ENCODE results near the gene RFX3. TPM values are rescaled to one million over a fixed set of nuclear protein-coding genes. Genes with fewer than 3 reads are reported as not detected.
A peak's percentile ranks its signal among the peaks of the same experiment; 100 is the strongest.

The RFX3 gene
- total RNA-seq (2014; rRNA removed; shearing (Covaris generic)): 2.3 and 3.5 TPM in 2 replicates

DNA sequence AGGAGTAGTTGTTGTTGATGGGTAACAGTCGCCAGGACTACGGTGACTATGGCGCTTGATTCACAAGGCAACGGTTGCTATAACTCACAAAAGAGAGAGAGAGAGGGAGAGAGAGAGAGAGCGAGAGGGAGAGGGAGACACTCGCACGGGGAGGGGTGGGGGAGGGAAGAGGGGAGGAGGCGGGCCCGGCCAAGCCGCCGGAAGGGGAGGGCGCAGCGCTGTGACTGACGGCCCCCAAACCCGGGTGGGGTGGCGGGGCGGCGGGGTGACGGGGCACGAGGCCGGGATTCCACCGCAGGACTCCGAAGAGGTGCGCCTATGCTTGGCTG is at the start of gene RFX3:
Gene RFX3, minus strand, starts transcription at position 166 of the 329 bp plus-strand sequence. CDS start 130,413 bp downstream, outside the sequence.
- DNase-seq (ENCODE audit: low read depth): peak; percentile 93

- no peak for DNase-seq (ENCODE audit: low read depth)
Observed at GRCh38 chr9:3571500-3571899, 45.7 kb upstream of the RFX3 start.

DNA sequence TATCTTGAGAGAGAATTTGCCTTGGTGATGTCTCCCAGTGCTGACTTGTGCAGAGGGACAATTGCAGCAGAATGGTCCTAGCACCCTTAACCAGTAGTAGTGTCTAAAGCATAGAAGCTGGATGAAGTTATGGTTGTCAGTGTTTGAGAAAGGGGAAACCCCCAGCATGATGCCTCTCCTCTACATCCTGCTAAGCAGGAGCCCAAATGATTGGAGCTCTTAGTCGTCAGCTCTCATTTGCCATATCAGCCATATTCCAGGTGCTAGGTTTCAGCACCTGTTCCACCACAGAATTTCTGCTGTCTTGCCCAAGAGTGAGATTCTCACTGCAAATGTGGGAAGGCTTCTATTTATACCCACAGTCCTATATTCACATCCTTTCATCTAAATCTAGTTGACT is 43.7 kb upstream of the RFX3 start:
- DNase-seq (ENCODE audit: low read depth): no peak

GRCh38 chr9:3567988-3568387 is 42.2 kb upstream of the RFX3 start:
- no peak for DNase-seq (ENCODE audit: low read depth)

DNA sequence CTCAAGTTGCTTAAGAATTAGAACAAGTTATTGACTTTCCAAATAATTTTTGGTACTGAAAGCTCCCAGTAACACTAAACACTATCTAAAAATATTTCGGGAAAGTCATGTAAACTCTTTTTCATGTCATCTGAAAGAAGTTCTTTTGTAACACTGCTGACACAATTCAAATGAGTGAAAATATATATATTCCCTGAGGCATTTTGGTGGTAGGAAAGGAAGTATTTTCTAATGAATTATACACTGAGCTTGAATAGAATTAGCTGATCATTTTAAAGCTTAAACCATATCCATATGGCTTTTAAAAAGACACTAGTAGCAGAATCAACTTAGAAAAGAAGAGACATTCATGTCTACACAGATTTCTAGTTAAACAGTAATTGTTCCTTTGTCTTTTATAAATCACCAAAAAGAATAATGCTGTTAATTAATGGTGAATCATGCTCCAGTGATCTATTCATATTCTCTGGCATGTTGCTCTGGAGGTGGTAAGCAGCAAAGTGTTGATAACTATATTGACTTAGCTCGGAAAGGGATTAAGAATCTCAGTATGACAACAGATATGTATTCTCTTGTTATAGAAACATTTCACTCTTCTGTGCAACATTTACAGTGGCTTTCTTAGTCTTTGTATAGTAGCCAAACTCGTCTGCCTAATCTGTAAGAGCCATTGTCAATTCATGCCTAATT is 27.4 kb upstream of the RFX3 start:
- no peak for DNase-seq (ENCODE audit: low read depth)

DNA sequence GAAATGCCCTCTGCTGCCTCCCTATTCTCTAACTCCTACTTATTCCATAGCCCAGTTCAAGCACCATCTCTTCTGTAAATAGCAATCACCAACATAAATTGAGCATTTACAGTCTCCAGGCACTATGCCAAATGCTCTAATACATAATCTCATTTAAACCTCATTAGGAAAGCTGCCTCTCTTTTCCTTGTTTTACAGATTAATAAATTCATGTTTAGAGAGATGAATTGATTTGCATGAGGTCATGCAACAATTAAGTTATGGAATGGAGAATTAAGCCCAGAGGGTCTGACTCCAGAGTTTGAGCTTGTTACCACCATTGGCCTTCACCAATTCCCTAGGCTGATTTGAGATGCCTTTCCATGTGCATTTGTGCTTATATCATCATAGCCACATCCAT is 23.4 kb upstream of the RFX3 start:
- no peak for DNase-seq (ENCODE audit: low read depth)

GRCh38 chr9:3548648-3549047 is 22.8 kb upstream of the RFX3 start:
- no peak for DNase-seq (ENCODE audit: low read depth)

DNA sequence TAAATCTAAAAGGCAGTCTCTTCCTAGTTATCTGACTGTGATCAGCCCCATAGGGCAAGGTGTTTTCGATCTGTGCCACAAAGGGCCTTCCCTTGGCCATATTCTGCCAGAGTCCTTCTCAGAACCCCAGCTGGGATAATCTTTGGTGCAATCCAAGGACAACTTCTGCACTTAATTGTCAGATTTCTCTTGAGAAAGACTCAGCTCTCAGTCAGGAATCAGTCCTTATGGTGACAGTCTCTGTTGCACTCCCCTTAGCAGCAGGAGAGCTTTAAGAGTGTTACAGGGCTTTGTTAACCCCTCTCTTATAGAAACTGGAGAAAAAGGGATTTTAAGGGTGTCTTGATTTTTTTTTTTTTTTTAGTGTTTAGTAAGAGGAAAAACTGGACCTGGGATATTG is 15.4 kb upstream of the RFX3 start:
- DNase-seq (ENCODE audit: low read depth): no peak

DNA sequence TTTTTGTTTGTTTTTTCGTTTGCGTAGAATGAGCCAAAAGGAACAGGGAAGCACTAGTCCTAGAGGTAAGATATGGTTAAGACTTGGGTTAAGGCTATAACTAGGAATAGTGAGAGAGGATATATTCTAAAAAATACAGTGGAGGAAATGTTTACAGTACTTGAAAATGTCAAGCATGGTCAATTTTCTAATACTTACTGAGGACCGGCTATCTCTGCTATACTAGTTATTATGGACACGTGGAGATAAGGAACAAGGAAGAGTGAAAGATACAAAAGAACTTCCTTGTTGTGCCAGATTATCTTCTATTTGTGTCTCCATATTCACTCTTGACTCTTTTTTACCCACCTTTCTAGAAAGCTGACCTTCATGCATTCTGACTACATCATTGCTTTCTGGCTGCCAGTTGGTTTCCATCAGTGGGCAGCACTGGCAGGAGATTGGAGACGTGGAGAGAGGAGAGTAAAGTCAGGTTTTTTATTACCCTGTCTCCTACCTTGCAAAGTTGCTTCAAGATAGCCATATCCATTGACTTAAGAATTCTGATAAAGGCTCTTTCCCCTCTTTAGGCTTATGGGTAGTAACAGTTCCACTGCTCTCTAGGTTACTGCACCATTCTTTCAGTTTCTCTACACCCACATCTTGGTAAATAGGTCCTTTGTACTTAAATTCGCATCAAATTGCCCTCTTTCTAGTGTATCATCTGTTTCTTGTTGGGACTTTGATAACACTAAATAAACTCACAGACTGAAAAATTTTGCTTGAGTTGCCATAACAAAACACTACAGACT is 9.0 kb upstream of the RFX3 start:
- DNase-seq (ENCODE audit: low read depth): no peak

GRCh38 chr9:3532158-3532557 is 6.4 kb upstream of the RFX3 start:
- DNase-seq (ENCODE audit: low read depth): no peak

DNA sequence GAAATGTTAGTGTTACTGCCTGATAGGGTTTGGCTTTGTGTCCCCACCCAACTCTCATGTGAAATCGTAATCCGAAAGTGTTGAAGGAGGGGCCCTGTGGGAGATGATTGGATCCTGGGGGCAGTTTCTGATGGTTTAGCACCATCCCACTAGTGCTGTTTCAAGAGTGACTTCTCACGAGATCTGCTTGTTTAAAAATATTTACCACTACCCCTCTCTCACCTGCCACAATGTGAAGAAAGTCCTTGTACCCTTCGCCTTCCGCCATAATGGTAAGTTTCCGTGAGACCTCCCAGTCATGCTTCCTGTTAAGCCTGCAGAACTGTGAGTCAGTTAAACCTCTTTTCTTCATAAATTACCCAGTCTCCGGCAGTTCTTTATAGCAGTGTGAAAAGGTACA is 2.6 kb upstream of the RFX3 start:
- peak; percentile 68 for DNase-seq (ENCODE audit: low read depth)

DNA sequence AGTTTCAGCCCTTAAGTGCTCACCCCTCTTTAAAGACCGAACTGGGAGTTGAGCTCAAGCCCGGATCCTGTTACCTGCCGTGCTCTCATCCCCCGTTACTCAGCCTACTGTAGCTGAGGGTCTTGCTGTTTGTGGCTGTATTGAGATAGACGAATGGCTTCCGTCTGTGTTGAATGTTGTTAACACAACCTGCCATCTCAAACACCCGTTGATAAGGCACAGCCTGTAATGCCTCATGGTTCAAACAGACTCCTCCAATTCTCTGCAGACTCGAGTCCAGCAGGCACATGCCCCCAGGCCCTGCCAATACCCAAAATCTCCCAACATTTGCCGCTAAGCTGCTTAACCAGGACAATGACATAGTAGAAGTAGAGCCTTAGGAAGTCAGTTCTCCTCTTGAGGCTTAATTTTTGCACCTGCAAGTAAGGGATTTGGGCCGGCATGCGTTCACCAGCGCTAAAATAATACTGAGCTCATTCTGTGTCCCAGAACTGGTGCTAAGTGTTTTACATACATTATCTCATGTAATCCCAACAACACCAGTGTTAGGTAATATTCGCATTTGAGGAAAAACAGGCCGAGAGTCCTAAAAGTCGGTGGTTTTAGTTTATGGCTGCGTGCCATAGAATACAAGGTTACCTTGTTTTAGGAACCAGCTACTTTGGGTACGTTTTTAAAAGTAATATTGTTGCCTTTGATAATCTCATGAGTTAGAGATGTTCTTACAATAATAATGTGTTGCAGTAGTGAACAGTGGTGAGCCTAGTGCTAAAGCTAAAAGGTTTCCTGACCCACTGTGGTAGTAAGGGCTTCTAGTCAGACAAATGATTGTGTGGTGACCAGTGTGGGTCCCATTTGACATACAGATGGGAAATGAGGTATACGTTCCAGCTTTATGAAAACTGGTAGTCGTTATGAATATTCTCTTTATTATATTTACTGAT is 1.5 kb upstream of the RFX3 start:
- DNase-seq (ENCODE audit: low read depth): peak; percentile 15

- peak; percentile 84 for DNase-seq (ENCODE audit: low read depth)
Observed at GRCh38 chr9:3526165-3526996, 580 bp upstream of the RFX3 start.

DNA sequence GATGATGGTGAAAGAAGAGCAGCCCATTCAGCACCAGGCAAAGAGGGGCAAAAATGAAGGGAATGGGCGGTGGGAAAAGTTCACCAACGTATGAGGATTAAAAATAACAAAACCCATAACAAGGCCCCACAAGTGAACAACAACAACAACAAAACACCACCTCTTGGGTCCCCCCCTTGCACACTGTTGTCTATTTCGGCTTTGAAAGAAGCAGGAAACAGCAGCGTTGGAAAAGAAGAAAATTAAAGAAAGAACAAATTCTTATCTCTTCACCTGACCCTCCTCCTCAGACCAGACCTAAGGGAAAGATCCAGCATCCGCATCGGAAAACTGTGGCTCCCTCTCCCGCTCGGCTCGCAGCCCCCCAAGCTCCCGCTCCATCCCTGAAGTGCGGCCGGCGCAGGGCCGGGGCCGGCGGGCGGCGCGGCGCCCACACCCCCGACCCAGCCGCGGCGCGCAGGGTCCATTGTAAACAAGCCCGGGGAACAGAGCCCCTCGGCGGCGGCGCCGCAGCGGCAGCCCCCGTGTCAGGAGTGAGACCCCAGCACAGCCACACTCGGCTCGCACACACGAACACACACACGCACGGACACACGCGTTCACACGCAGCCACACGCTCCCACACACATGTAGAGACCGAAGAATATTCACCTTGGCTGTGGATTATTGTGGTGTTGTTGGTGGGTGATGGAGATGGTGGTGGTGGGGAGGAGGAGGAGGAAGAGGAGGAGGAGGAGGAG is 535 bp downstream of the RFX3 start:
- no peak for DNase-seq (ENCODE audit: low read depth)

DNA sequence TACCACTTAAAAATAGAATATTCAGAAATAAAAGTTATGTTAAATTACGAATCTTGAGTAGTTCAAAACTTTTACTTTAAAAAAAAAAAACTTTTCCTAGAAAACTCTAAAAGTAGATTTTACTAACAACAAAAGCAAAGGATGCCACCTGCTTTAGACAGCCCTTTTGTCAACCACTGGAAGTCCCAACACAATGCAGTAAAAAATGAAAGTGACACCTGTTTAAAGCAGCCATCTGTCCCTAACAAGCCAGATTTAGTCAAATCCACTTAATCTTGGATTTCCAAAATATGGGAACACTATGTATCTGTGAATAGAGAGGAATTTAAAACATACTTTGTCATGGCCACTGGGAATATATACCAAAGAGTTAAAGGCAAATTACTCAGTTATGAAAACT is 3.8 kb downstream of the RFX3 start:
- no peak for DNase-seq (ENCODE audit: low read depth)

GRCh38 chr9:3520564-3520963 is 5.2 kb downstream of the RFX3 start:
- no peak for DNase-seq (ENCODE audit: low read depth)

DNA sequence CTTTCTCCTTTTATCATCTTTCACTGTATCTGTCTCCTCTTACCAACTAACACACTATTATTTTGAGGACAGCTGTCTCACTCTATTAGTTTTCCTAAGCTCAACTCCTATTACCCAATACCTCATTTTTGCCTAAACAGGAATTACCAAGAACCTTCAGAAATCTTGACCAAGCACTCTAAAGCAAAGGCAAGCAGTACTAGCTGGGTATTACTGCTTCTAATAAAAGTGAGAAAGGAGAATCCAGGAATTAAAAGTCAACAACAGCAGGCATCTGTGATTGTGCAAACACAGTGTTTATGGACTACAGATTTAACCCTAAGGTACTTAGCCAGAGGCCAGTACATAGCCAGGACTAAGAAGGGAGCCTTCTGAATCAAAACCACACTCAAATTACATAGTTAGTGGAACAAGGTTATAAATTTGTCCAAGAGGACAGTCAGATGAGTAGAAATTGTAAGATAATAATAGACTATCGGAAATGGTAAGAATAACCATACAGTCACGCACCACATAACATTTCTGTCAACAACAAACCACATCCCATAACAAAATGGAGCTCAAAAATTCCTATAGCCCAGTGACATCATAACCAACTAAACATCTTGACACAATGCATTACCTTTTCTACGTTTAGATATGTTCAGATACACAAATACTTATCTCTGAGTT is 8.3 kb downstream of the RFX3 start:
- DNase-seq (ENCODE audit: low read depth): no peak

DNA sequence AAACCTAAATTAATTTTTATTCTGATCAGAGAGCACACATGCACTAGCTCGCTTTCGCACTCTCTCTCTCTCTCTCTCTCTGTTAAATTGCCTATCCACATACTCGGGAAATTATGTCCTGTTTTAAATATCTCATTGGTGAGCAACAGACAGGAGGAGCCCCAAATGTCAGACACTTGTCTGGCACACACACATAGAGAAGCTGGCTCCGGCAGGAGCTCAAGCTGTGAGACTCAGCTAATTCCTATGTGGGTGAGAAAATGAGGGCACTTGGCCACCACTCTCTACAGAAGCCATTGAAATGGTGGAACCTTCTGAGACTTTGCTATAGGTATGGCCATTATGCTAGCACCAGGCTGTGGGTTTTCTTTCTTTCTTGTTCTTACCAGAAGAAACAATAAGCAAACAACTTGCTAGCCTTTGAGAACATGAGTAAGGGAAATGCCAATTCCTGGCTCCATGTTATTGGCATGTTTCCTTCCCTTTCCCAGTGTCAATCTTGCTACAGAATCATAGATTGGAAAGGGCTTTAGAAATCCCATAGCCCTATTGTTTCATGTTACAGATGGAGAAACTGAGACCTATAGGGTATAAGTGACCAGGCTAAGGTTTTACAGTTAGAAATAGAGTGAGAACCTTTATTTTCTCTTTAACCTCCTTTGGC is 9.0 kb downstream of the RFX3 start:
- DNase-seq (ENCODE audit: low read depth): no peak

DNA sequence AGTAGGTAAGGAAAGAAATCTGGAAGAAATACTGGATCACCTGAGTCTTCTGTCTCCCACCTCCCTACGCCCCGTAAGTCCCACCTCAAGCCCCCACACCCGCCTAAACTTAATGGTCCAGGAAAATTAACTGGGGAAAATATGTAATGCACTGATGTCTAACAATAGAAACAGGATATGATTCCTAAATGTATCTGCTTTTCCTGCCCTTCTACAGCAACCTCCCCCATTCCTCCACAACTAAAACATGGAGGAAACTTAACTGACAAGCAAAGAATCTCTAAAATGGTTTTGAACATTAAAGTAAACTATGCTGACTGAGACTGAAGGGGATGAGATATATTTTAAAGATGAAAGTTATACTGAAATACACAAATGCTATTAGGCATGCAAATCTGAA is 10.4 kb downstream of the RFX3 start:
- DNase-seq (ENCODE audit: low read depth): no peak

DNA sequence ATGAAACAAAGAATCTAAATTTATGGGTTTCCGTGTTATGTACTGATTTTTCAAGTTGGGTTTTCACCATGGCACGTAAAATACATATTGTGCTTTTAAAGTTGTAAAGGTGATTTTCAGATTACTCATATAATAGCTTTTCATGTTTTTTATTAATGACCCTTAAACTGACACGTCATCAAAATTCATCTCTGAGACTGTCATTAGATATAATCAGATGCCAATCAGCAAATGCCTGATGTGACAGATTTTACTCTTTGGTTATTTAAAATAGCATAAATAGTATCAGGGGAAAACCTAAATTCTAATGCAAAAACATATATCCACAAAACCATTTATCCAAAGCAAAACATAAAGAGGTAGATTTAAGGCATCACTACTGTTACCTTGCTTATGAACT is 11.0 kb downstream of the RFX3 start:
- no peak for DNase-seq (ENCODE audit: low read depth)
